ENCODE results near the gene GP9. TPM values are rescaled to one million over a fixed set of nuclear protein-coding genes. Genes with fewer than 3 reads are reported as not detected.

GP9 gene
- total RNA-seq, 5 donors from 2014 or later (not counting 1 experiment from before 2014, with no cell fraction given) = not detected

DNA sequence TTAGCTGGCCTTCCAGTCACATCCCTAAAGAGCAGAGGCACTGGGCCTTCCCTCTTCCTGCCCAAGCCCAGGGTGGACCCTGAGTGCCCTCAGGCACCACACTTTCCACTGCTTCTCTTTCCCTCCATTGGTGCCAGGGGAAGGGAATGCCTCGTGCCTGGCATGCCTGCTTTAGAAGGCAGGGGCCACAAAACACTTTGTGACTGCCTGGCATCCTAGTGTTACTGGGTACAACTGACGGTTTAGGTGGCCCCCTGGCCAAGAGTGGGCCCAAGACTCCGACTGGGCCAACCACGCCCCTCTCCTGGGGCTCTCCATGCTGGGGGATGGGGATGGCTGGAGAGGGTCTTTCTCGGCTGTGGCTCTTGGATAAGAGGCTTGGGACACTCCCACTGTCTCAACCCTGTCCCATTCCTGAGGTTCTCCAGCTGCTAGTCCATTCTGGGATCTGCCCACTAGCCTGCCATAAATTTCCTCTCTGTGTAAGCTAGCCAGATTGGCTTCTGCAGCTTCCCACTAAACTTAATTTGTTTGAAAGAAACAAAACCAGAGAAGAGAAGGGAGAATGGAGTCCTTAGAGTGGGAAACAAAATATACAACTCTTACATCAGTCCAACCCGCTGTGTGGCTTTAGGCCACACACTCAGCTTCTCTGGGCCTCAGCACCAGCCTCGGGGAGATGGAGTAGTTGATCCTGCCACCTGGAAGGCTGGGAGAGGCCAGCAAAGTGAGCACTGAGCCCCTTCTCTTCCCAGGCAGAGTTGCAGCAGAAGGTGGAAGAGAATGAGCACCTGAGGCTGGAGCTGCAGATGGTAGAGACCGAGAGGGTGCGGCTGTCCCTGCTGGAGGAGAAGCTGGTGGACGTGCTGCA lies 24.1 kb upstream of the GP9 start:
- Mint-ChIP-seq H3K27me3 (peaks cover 6 to 15% of the 10 kb centered on the region in 2 donors), H3K36me3 (no peaks in the 10 kb centered on the region), H3K9me3 (no peaks in the 10 kb centered on the region), H3K4me1 (peaks cover 19 to 31% (median 21%) of the 10 kb centered on the region in 3 donors), H3K4me3 (no peak overlapping the region), H3K27ac (peak overlapping the region in 1 of 2 donors; percentile 61)
- POLR2A ChIA-PET = no interaction called here
- Histone ChIP-seq H3K27me3 (replicated peaks in 1 of 2; ENCODE audit: control insufficient read depth in 2 of 2, extremely low read depth in 1 of 2, insufficient read depth in 2 of 2, low read length in 1 of 2) (peaks cover 0 to 27% of the 10 kb centered on the region in 2 experiments), H3K9me3 (no peaks in the 10 kb centered on the region), H3K4me3 (ENCODE audit: control insufficient read depth in 1 of 2, extremely low read depth in 1 of 2, low read length in 1 of 2) (no peak overlapping the region), H3K4me1 (ENCODE audit: control insufficient read depth in 1 of 2, extremely low read depth in 1 of 2, insufficient read depth in 2 of 2, low read length in 2 of 2) (peaks cover 9 to 25% of the 10 kb centered on the region in 2 experiments), H3K27ac (ENCODE audit: low read length) (no peak overlapping the region), H3K36me3 (ENCODE audit: control insufficient read depth in 2 of 2, extremely low read depth in 1 of 2, insufficient read depth in 1 of 2, low read length in 1 of 2) (no peaks in the 10 kb centered on the region)
- WGBS (ENCODE audit: insufficient coverage) = 76% methylated on average over 7 of the region's 10 CpGs
- no peak for DNase-seq
- peak in 1 of 4 experiments; percentile 21 for ATAC-seq (replicated peaks in 1 of 4)
- CTCF ChIA-PET = interaction anchor here in 1 of 2 donors (0.6 to 1.1 kb wide), 3 partner anchors 14 to 17 kb away, joined by 3 to 13 read pairs (median 3); no protein-coding TSS in a partner anchor

DNA sequence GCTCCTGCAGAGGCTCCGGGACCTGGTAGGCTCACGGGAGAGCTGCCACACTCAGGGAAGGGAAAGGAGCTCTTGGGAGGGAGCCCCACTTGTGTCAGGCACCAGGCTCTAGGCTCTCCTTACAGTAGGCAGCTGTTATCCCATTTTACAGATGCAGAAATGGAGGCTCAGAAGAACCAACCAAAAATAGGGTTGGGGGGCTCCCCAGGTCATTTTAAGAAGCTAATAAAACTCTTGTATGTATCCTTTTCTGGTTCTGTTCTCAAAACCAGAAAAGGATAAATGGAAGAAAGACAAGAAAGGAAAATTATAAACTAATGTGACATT lies 23.5 kb upstream of the GP9 start:
- H3K27me3 Mint-ChIP-seq = peaks cover 11 to 15% of the 10 kb centered on the region in 2 donors

GRCh38 chr3:129038121-129038855 lies 22.3 kb upstream of the GP9 start:
- H3K9me3 Mint-ChIP-seq = no peaks in the 10 kb centered on the region
- no peak overlapping the region for H3K4me3 ChIP-seq (ENCODE audit: control insufficient read depth in 1 of 2, extremely low read depth in 1 of 2, low read length in 1 of 2)
- H3K27me3 Mint-ChIP-seq = peaks cover 16 to 19% of the 10 kb centered on the region in 2 donors
- H3K9me3 ChIP-seq = no peaks in the 10 kb centered on the region
- ATAC-seq (replicated peaks in 1 of 4) (no peak), DNase-seq (no peak)
- H3K36me3 Mint-ChIP-seq = no peaks in the 10 kb centered on the region
- ChIA-PET CTCF (no interaction called here), POLR2A (interaction anchor here in 1 of 2 donors (0.5 kb wide), 1 partner anchor 12 kb away, joined by 3 read pairs; no protein-coding TSS in a partner anchor)
- 79% methylated on average over 3 of the region's 10 CpGs for WGBS (ENCODE audit: insufficient coverage)
- no peak overlapping the region for H3K27ac Mint-ChIP-seq
- H3K27ac ChIP-seq (ENCODE audit: low read length) = no peak overlapping the region
- peaks cover 9 to 25% of the 10 kb centered on the region in 2 experiments for H3K4me1 ChIP-seq (ENCODE audit: control insufficient read depth in 1 of 2, extremely low read depth in 1 of 2, insufficient read depth in 2 of 2, low read length in 2 of 2)
- H3K4me3 Mint-ChIP-seq = no peak overlapping the region
- H3K27me3 ChIP-seq (replicated peaks in 1 of 2; ENCODE audit: control insufficient read depth in 2 of 2, extremely low read depth in 1 of 2, insufficient read depth in 2 of 2, low read length in 1 of 2) = peaks cover 0 to 28% of the 10 kb centered on the region in 2 experiments
- H3K4me1 Mint-ChIP-seq = peaks cover 19 to 31% (median 28%) of the 10 kb centered on the region in 3 donors
- no peaks in the 10 kb centered on the region for H3K36me3 ChIP-seq (ENCODE audit: control insufficient read depth in 2 of 2, extremely low read depth in 1 of 2, insufficient read depth in 1 of 2, low read length in 1 of 2)

More for the DNA sequence above, 23.5 kb upstream of the GP9 start:
- H3K36me3 ChIP-seq (ENCODE audit: control insufficient read depth in 2 of 2, extremely low read depth in 1 of 2, insufficient read depth in 1 of 2, low read length in 1 of 2) = no peaks in the 10 kb centered on the region
- H3K9me3 ChIP-seq = no peaks in the 10 kb centered on the region
- H3K4me1 Mint-ChIP-seq = peaks cover 19 to 31% (median 21%) of the 10 kb centered on the region in 3 donors
- DNase-seq (no peak), ATAC-seq (replicated peaks in 1 of 4) (no peak)
- H3K27me3 ChIP-seq (replicated peaks in 1 of 2; ENCODE audit: control insufficient read depth in 2 of 2, extremely low read depth in 1 of 2, insufficient read depth in 2 of 2, low read length in 1 of 2) = peaks cover 0 to 27% of the 10 kb centered on the region in 2 experiments
- POLR2A ChIA-PET = no interaction called here
- no peak overlapping the region for H3K27ac ChIP-seq (ENCODE audit: low read length)
- H3K4me3 Mint-ChIP-seq = no peak overlapping the region
- peaks cover 9 to 25% of the 10 kb centered on the region in 2 experiments for H3K4me1 ChIP-seq (ENCODE audit: control insufficient read depth in 1 of 2, extremely low read depth in 1 of 2, insufficient read depth in 2 of 2, low read length in 2 of 2)
- CTCF ChIA-PET = interaction anchor here in 1 of 2 donors (0.6 to 1.1 kb wide), 5 partner anchors 13 to 416 kb away, joined by 3 to 13 read pairs (median 4); no protein-coding TSS in a partner anchor
- H3K4me3 ChIP-seq (ENCODE audit: control insufficient read depth in 1 of 2, extremely low read depth in 1 of 2, low read length in 1 of 2) = no peak overlapping the region
- no peak overlapping the region for H3K27ac Mint-ChIP-seq
- no peaks in the 10 kb centered on the region for H3K36me3 Mint-ChIP-seq
- no peaks in the 10 kb centered on the region for H3K9me3 Mint-ChIP-seq
- 65% methylated on average over 2 of the region's 2 CpGs for WGBS (ENCODE audit: insufficient coverage)

DNA sequence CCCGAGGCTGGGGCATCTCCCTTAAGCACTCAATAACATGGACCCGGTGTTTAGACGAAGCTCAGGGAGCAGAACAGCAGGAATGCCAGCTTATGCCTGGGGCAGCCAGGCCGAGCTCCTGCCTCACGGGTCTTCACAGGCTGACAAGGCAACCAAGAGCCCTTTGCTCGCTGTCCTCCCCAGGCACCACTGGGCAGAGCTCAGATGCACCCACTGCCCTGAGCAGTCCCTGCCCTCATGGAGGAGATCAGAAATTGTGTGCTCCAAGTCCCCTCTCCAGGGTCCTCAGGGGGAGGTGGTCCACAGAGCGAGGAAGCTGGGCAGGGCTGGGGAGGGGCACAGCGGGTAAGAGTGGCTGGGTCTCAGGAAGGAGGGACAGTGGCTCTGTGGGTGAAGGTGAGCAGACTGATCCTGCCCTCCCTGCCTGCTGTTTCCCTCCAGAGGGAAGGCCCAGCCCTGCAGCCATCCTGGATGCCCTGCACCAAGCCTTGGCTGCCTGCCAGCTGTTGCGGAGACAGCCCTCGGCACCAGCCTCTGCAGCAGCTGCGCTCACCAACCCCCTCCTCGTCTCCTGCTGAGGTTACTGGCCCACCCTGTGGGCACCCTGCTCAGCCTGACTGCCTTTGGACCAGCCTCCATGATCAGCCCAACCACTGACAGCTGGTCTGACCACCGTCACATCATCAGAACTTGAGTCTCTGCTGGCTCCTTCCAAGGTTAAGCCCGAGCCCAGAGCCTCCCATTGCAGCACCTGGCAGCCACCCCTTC lies 21.1 kb upstream of the GP9 start:
- peaks cover 16 to 25% of the 10 kb centered on the region in 2 donors for H3K27me3 Mint-ChIP-seq
- POLR2A ChIA-PET = interaction anchor here in 1 of 2 donors (0.6 kb wide), 1 partner anchor 29 kb away, joined by 4 read pairs; no protein-coding TSS in a partner anchor
- H3K9me3 Mint-ChIP-seq = no peaks in the 10 kb centered on the region
- DNase-seq (peak in 6 of 35 experiments; percentile 15 to 37 (median 26)), ATAC-seq (replicated peaks in 1 of 4) (no peak)
- Histone ChIP-seq H3K27ac (ENCODE audit: low read length) (no peak overlapping the region), H3K4me1 (ENCODE audit: control insufficient read depth in 1 of 2, extremely low read depth in 1 of 2, insufficient read depth in 2 of 2, low read length in 2 of 2) (peaks cover 9 to 25% of the 10 kb centered on the region in 2 experiments), H3K27me3 (replicated peaks in 1 of 2; ENCODE audit: control insufficient read depth in 2 of 2, extremely low read depth in 1 of 2, insufficient read depth in 2 of 2, low read length in 1 of 2) (peaks cover 0 to 35% of the 10 kb centered on the region in 2 experiments), H3K9me3 (no peaks in the 10 kb centered on the region), H3K4me3 (ENCODE audit: control insufficient read depth in 1 of 2, extremely low read depth in 1 of 2, low read length in 1 of 2) (no peak overlapping the region), H3K36me3 (ENCODE audit: control insufficient read depth in 2 of 2, extremely low read depth in 1 of 2, insufficient read depth in 1 of 2, low read length in 1 of 2) (no peaks in the 10 kb centered on the region)
- H3K4me3 Mint-ChIP-seq = no peak overlapping the region
- no peak overlapping the region for H3K27ac Mint-ChIP-seq
- CTCF ChIA-PET = interaction anchor here (0.6 to 1.6 kb wide), 4 partner anchors 14 to 337 kb away, joined by 3 to 4 read pairs (median 4); no protein-coding TSS in a partner anchor
- peaks cover 19 to 33% (median 31%) of the 10 kb centered on the region in 3 donors for H3K4me1 Mint-ChIP-seq
- WGBS (ENCODE audit: insufficient coverage) = 60% methylated on average over 13 of the region's 14 CpGs
- H3K36me3 Mint-ChIP-seq = no peaks in the 10 kb centered on the region

GRCh38 chr3:129040039-129040336 lies 20.6 kb upstream of the GP9 start:
- POLR2A ChIA-PET = interaction anchor here in 1 of 2 donors (0.6 kb wide), 1 partner anchor 29 kb away, joined by 4 read pairs; no protein-coding TSS in a partner anchor
- Histone ChIP-seq H3K36me3 (ENCODE audit: control insufficient read depth in 2 of 2, extremely low read depth in 1 of 2, insufficient read depth in 1 of 2, low read length in 1 of 2) (no peaks in the 10 kb centered on the region), H3K4me1 (ENCODE audit: control insufficient read depth in 1 of 2, extremely low read depth in 1 of 2, insufficient read depth in 2 of 2, low read length in 2 of 2) (peaks cover 9 to 25% of the 10 kb centered on the region in 2 experiments), H3K4me3 (ENCODE audit: control insufficient read depth in 1 of 2, extremely low read depth in 1 of 2, low read length in 1 of 2) (no peak overlapping the region), H3K9me3 (no peaks in the 10 kb centered on the region), H3K27ac (ENCODE audit: low read length) (no peak overlapping the region), H3K27me3 (replicated peaks in 1 of 2; ENCODE audit: control insufficient read depth in 2 of 2, extremely low read depth in 1 of 2, insufficient read depth in 2 of 2, low read length in 1 of 2) (peaks cover 0 to 35% of the 10 kb centered on the region in 2 experiments)
- no peak overlapping the region for H3K27ac Mint-ChIP-seq
- ATAC-seq (replicated peaks in 1 of 4) (no peak), DNase-seq (no peak)
- no peaks in the 10 kb centered on the region for H3K36me3 Mint-ChIP-seq
- peaks cover 16 to 29% of the 10 kb centered on the region in 2 donors for H3K27me3 Mint-ChIP-seq
- WGBS (ENCODE audit: insufficient coverage) = 41% methylated on average over 2 of the region's 3 CpGs
- H3K4me3 Mint-ChIP-seq = no peak overlapping the region
- H3K4me1 Mint-ChIP-seq = peaks cover 19 to 36% (median 26%) of the 10 kb centered on the region in 3 donors
- no peaks in the 10 kb centered on the region for H3K9me3 Mint-ChIP-seq
- CTCF ChIA-PET = interaction anchor here (0.6 to 1.6 kb wide), 4 partner anchors 13 to 337 kb away, joined by 3 to 4 read pairs (median 4); no protein-coding TSS in a partner anchor

Measured in T-cell (primary cell).